Ishikawa (cell line): ENCODE data around the gene UGT1A8.

Experiments used
- CEBPB ChIP-seq: IDR thresholded peaks from 2 replicates; pipeline ENCODE4 v1.6.1; 2012
- CREB1 ChIP-seq: IDR thresholded peaks from 2 replicates; pipeline ENCODE4 v1.6.1; 2012; ENCODE audit warnings: low read depth
- EGR1 ChIP-seq: IDR thresholded peaks from 2 replicates; pipeline ENCODE4 v1.6.1; 2012
- EP300 ChIP-seq: IDR thresholded peaks from 2 replicates; pipeline ENCODE4 v1.6.1; 2012; ENCODE audit warnings: borderline replicate concordance
- FOXM1 ChIP-seq: IDR thresholded peaks from 2 replicates; pipeline ENCODE4 v1.6.1; 2012; ENCODE audit warnings: low read depth, borderline replicate concordance
- NFIC ChIP-seq: IDR thresholded peaks from 2 replicates; pipeline ENCODE4 v1.6.1; 2012
- RAD21 ChIP-seq: IDR thresholded peaks from 2 replicates; pipeline ENCODE4 v1.6.1; 2012; ENCODE audit warnings: low read depth
- TAF1 ChIP-seq: IDR thresholded peaks from 2 replicates; pipeline ENCODE4 v1.6.1; 2012; ENCODE audit warnings: low read depth, mild to moderate bottlenecking
- TCF12 ChIP-seq: IDR thresholded peaks from 2 replicates; pipeline ENCODE4 v1.6.1; 2012; ENCODE audit warnings: low read depth
- TEAD4 ChIP-seq: IDR thresholded peaks from 2 replicates; pipeline ENCODE4 v1.6.1; 2012
- YY1 ChIP-seq: IDR thresholded peaks from 2 replicates; pipeline ENCODE4 v1.6.1; 2012; ENCODE audit warnings: low read depth
- ZBTB7A ChIP-seq: IDR thresholded peaks from 2 replicates; pipeline ENCODE4 v1.6.1; 2012; ENCODE audit warnings: low read depth
- TF ChIP-seq, protein P1 (sequence below): IDR thresholded peaks from 2 replicates; pipeline ENCODE4 v1.6.1; 2012
- TF ChIP-seq, protein P2 (sequence below): IDR thresholded peaks from 2 replicates; pipeline ENCODE4 v1.6.1; 2012
- TF ChIP-seq, protein P3 (sequence below): IDR thresholded peaks from 2 replicates; pipeline ENCODE4 v1.6.1; 2012; ENCODE audit warnings: low read depth, mild to moderate bottlenecking

Gene UGT1A8

GRCh38 chr2:233807215-233807865 is 189.9 kb downstream of the UGT1A8 start:
- TF ChIP-seq EP300 (no peak), EGR1 (no peak), TAF1 (no peak), CEBPB (no peak), TEAD4 (no peak), YY1 (no peak), RAD21 (no peak), TCF12 (no peak), NFIC (no peak), CREB1 (no peak), ZBTB7A (no peak), FOXM1 (no peak)
- TF ChIP-seq, protein P1, sequence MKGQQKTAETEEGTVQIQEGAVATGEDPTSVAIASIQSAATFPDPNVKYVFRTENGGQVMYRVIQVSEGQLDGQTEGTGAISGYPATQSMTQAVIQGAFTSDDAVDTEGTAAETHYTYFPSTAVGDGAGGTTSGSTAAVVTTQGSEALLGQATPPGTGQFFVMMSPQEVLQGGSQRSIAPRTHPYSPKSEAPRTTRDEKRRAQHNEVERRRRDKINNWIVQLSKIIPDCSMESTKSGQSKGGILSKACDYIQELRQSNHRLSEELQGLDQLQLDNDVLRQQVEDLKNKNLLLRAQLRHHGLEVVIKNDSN = no peak
- TF ChIP-seq, protein P2, sequence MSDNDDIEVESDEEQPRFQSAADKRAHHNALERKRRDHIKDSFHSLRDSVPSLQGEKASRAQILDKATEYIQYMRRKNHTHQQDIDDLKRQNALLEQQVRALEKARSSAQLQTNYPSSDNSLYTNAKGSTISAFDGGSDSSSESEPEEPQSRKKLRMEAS = no peak
- TF ChIP-seq, protein P3, sequence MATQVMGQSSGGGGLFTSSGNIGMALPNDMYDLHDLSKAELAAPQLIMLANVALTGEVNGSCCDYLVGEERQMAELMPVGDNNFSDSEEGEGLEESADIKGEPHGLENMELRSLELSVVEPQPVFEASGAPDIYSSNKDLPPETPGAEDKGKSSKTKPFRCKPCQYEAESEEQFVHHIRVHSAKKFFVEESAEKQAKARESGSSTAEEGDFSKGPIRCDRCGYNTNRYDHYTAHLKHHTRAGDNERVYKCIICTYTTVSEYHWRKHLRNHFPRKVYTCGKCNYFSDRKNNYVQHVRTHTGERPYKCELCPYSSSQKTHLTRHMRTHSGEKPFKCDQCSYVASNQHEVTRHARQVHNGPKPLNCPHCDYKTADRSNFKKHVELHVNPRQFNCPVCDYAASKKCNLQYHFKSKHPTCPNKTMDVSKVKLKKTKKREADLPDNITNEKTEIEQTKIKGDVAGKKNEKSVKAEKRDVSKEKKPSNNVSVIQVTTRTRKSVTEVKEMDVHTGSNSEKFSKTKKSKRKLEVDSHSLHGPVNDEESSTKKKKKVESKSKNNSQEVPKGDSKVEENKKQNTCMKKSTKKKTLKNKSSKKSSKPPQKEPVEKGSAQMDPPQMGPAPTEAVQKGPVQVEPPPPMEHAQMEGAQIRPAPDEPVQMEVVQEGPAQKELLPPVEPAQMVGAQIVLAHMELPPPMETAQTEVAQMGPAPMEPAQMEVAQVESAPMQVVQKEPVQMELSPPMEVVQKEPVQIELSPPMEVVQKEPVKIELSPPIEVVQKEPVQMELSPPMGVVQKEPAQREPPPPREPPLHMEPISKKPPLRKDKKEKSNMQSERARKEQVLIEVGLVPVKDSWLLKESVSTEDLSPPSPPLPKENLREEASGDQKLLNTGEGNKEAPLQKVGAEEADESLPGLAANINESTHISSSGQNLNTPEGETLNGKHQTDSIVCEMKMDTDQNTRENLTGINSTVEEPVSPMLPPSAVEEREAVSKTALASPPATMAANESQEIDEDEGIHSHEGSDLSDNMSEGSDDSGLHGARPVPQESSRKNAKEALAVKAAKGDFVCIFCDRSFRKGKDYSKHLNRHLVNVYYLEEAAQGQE = no peak

- TF ChIP-seq RAD21 (no peak), TAF1 (no peak), EP300 (no peak), YY1 (no peak), CREB1 (no peak), CEBPB (no peak), EGR1 (no peak), TCF12 (no peak), FOXM1 (no peak), NFIC (no peak)
- TF ChIP-seq, protein P3 = no peak
- TF ChIP-seq, protein P1 = no peak
Observed at GRCh38 chr2:233807966-233808935, 190.8 kb downstream of the UGT1A8 start.

DNA sequence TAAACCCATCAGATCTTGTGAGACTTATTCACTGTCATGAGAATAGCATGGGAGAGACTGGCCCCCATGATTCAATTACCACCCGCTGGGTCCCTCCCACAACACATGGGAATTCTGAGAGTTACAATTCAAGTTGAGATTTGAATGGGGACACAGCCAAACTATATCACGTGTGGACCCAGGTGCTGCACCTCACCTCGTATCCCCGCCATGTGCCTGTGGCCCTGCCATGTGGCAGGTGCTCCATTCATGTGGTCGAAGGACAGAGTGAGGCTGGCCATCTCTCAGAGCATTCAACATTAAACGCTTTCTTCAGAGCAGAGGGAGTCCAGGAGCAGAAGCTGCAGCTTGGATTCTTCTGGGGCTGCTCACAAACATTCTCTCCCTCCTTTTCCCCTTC is 193.0 kb downstream of the UGT1A8 start:
- TF ChIP-seq, protein P2 = peak; percentile 37; the same call in 1 of the 2 replicates
- TF ChIP-seq, protein P3 = no peak

DNA sequence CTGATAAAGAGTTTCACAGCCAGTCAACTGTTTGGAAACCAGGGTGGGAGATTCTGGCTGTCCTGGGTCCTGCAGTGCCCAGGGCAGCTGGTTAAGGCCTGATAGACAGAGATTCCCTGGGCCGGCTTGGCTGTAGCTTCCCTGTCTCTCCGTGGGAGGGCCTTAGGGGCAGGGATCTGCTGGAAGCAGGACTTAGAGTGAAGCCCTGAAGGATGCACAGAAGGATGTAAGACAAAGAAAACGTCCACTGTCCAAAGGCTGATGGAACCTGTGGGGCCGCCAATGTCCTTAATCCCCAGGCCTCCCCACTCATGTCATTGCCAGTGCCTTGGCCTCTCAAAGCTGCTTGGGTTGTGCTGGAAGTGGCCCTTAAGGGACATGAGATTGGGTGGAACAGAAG is 193.7 kb downstream of the UGT1A8 start:
- no peak for TF ChIP-seq TEAD4
- no peak for TF ChIP-seq TCF12
- TF ChIP-seq FOXM1 = no peak
- no peak for TF ChIP-seq ZBTB7A
- TF ChIP-seq TAF1 = no peak
- no peak for TF ChIP-seq NFIC
- TF ChIP-seq EP300 = no peak
- no peak for TF ChIP-seq YY1
